Osteoblast (primary cell): Measurements from ENCODE around the gene SOX6. TPM values are rescaled to one million over a fixed set of nuclear protein-coding genes. Genes with fewer than 3 reads are reported as not detected.

Experiments used
- DNase-seq: peaks from one replicate; pipeline ENCODE4 v3.0.0; 2011; ENCODE audit warnings: low spot score, mixed read lengths; ENCODE audit not compliant: insufficient read length; ENCODE audit errors: missing footprints
- H2AFZ ChIP-seq: 2 replicates; pipeline ENCODE4 v1.6.0; 2011; ENCODE audit warnings: mild to moderate bottlenecking, low read length
- H3K27ac ChIP-seq: 2 replicates; pipeline ENCODE4 v1.5.1; 2011; ENCODE audit warnings: mild to moderate bottlenecking, low read depth, low read length, moderate library complexity
- H3K27me3 ChIP-seq: 2 replicates; pipeline ENCODE4 v1.6.0; 2012; ENCODE audit warnings: mild to moderate bottlenecking, control low read depth, inconsistent platforms, low read length, moderate library complexity; ENCODE audit not compliant: insufficient read depth
- H3K36me3 ChIP-seq: 2 replicates; pipeline ENCODE4 v1.5.1; 2011; ENCODE audit warnings: mild to moderate bottlenecking, low read length, control low read depth, moderate library complexity; ENCODE audit not compliant: insufficient read depth
- H3K4me1 ChIP-seq: 2 replicates; pipeline ENCODE4 v1.5.1; 2011; ENCODE audit warnings: mild to moderate bottlenecking, low read length, control low read depth, moderate library complexity; ENCODE audit not compliant: insufficient read depth
- H3K4me2 ChIP-seq: 2 replicates; pipeline ENCODE4 v1.6.0; 2011; ENCODE audit warnings: mild to moderate bottlenecking, low read length; ENCODE audit not compliant: insufficient read depth
- H3K4me3 ChIP-seq: fragments of 200-600 bp; sonication (generic); 3 replicates; pipeline ENCODE4 v1.5.1; 2012; ENCODE audit warnings: mild to moderate bottlenecking, low read length, inconsistent platforms; ENCODE audit not compliant: insufficient read depth
- H3K79me2 ChIP-seq: 2 replicates; pipeline ENCODE4 v1.6.0; 2012; ENCODE audit warnings: mild to moderate bottlenecking, low read length, control low read depth, inconsistent platforms; ENCODE audit not compliant: insufficient read depth
- H3K9me3 ChIP-seq: 2 replicates; pipeline ENCODE4 v1.5.1; 2011; ENCODE audit warnings: low read depth, low read length, control low read depth
- H4K20me1 ChIP-seq: 2 replicates; pipeline ENCODE4 v1.6.0; 2012; ENCODE audit warnings: mild to moderate bottlenecking, low read length, control low read depth; ENCODE audit not compliant: insufficient read depth
- total RNA-seq: library from RNA; depleted of rRNA; stranded (reverse); fragments of >200 nt; gene quantifications from 2 replicates; pipeline ENCODE4 v1.2.3, GENCODE V29; 2012
- TF ChIP-seq, protein P1 (sequence below): IDR thresholded peaks from 2 replicates; pipeline ENCODE4 v1.5.1; 2011; ENCODE audit warnings: mild to moderate bottlenecking, low read depth, low read length, moderate library complexity; ENCODE audit errors: extremely low read depth

SOX6 gene
- total RNA-seq, 1 donor = 3.3 TPM

DNA sequence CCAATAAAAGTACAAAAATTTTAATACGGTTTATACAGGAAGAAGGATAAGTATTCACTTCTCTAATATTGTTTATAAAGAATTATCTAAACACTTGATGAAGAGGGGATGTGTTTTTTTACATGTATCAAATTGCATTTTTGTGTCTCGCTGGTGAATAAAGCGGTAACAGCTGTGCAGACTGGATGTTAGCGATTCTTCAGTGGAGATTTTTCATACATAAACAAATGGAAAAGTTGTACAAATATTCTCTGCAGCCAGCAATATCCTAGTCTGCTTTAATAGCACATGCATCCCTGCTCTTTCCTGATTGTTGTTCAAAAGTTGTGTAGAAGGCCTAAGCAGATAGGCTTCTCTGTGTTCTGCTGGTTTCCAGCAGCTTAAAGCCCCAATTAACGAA lies 369.3 kb downstream of the SOX6 start:
- H3K27ac ChIP-seq = no peak overlapping the region
- DNase-seq = no peak
- H2AFZ ChIP-seq = no peak overlapping the region
- no peak overlapping the region for H3K4me3 ChIP-seq
- TF ChIP-seq, protein P1, sequence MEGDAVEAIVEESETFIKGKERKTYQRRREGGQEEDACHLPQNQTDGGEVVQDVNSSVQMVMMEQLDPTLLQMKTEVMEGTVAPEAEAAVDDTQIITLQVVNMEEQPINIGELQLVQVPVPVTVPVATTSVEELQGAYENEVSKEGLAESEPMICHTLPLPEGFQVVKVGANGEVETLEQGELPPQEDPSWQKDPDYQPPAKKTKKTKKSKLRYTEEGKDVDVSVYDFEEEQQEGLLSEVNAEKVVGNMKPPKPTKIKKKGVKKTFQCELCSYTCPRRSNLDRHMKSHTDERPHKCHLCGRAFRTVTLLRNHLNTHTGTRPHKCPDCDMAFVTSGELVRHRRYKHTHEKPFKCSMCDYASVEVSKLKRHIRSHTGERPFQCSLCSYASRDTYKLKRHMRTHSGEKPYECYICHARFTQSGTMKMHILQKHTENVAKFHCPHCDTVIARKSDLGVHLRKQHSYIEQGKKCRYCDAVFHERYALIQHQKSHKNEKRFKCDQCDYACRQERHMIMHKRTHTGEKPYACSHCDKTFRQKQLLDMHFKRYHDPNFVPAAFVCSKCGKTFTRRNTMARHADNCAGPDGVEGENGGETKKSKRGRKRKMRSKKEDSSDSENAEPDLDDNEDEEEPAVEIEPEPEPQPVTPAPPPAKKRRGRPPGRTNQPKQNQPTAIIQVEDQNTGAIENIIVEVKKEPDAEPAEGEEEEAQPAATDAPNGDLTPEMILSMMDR = no peak
- no peaks in the 10 kb centered on the region for H3K79me2 ChIP-seq
- H3K9me3 ChIP-seq = no peaks in the 10 kb centered on the region
- H4K20me1 ChIP-seq = no peaks in the 10 kb centered on the region
- H3K27me3 ChIP-seq = no peaks in the 10 kb centered on the region
- no peaks in the 10 kb centered on the region for H3K36me3 ChIP-seq
- H3K4me2 ChIP-seq = no peak overlapping the region
- H3K4me1 ChIP-seq = peaks cover 4% of the 10 kb centered on the region

DNA sequence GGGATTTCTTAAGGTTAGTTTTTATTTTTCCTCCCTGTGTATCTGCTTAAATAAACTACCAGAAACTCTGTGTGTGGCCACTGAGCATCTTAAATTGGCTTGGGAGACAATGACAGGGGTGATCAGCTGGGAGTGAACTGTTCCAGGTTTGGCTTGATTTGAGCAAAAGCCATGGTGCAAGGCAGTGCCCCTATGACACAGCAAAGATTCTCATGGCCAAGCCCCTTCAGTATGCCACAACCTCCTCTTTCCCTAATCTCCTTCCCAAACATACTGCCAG lies 370.5 kb downstream of the SOX6 start:
- no peak overlapping the region for H3K27ac ChIP-seq
- no peak overlapping the region for H2AFZ ChIP-seq
- no peak for DNase-seq

DNA sequence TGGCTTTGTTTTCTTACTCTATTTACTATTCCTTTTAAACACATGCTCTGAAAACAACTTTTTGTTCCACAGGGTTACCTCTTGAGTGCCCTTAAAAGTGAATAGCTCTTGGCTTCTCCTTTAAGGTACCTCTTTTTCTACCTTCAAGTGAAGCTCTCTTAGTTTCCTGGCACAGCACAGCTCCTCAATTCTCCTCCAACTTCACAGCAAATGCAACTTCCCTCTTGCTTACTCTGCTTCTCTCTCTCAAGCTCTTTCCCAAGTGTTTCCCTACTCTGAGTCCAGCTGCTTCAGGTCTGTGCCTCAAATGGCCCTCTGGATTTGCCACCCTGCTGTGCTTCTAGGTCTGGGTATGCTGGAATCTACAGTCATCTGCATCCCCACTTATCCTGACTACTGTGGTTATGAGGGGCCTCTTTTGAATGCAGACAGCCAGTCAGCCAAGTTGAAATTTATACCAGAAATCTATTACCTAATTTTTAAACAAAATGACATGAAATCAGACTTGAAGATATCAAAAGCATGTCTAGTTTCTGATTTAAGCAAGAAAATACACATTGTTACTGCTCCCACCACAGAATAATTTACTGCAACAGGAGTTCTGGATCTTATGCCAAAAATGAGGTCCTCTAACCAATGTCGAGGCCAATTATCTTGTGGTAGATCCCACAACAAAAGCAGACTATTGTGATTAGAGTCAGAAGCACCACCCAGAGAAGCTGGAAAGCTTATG lies 371.1 kb downstream of the SOX6 start:
- Histone ChIP-seq H4K20me1 (no peaks in the 10 kb centered on the region), H3K9me3 (no peaks in the 10 kb centered on the region), H3K27me3 (no peaks in the 10 kb centered on the region), H3K36me3 (no peaks in the 10 kb centered on the region), H3K4me3 (no peak overlapping the region), H3K4me1 (peaks cover 4% of the 10 kb centered on the region), H3K27ac (no peak overlapping the region), H2AFZ (no peak overlapping the region), H3K4me2 (no peak overlapping the region), H3K79me2 (no peaks in the 10 kb centered on the region)
- no peak for DNase-seq
- TF ChIP-seq, protein P1 = no peak

More for the DNA sequence above, 370.5 kb downstream of the SOX6 start:
- H3K79me2 ChIP-seq = no peaks in the 10 kb centered on the region
- H4K20me1 ChIP-seq = no peaks in the 10 kb centered on the region
- H3K9me3 ChIP-seq = no peaks in the 10 kb centered on the region
- H3K4me1 ChIP-seq = peaks cover 4% of the 10 kb centered on the region
- no peaks in the 10 kb centered on the region for H3K36me3 ChIP-seq
- H3K4me2 ChIP-seq = no peak overlapping the region
- H3K27me3 ChIP-seq = no peaks in the 10 kb centered on the region
- H3K4me3 ChIP-seq = no peak overlapping the region
- TF ChIP-seq, protein P1 = no peak

DNA sequence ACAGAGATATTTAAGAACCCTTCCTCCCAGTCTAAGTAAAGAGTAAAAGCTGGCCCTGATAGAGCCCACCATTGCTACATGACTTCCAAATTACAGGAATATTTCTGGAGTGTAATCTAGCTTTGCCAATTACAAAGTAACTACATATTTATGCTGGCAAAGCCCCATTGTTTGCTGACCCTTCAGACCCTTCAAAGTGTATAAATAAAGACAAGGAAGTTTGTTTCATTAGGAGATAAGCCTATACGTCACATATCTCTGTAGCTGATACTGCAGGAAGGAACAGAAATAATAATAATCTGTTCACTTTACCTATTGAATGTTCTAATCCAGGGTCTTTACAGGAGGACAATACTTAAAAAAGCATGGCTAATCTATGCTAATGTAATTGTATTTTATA lies 375.1 kb downstream of the SOX6 start:
- Histone ChIP-seq H3K27me3 (no peaks in the 10 kb centered on the region), H3K4me1 (peaks cover 10% of the 10 kb centered on the region), H3K27ac (no peak overlapping the region), H3K79me2 (no peaks in the 10 kb centered on the region), H2AFZ (no peak overlapping the region), H3K4me2 (no peak overlapping the region), H3K4me3 (no peak overlapping the region), H3K9me3 (no peaks in the 10 kb centered on the region), H4K20me1 (no peaks in the 10 kb centered on the region), H3K36me3 (no peaks in the 10 kb centered on the region)
- no peak for DNase-seq
- TF ChIP-seq, protein P1 = no peak
